Mononuclear cell (primary cell): ENCODE data around the gene SLC10A3. TPM values are rescaled to one million over a fixed set of nuclear protein-coding genes. Genes with fewer than 3 reads are reported as not detected.

Experiments used
- H3K27me3 ChIP-seq: 2 replicates; pipeline ENCODE4 v1.6.0; 2011; ENCODE audit warnings: low read length, control low read depth; ENCODE audit not compliant: insufficient read depth
- H3K4me1 ChIP-seq: 2 replicates; pipeline ENCODE4 v1.5.1; 2011; ENCODE audit warnings: mild to moderate bottlenecking, low read length, control low read depth; ENCODE audit not compliant: insufficient read depth
- H3K4me3 ChIP-seq: 2 replicates; pipeline ENCODE4 v1.5.1; 2011; ENCODE audit warnings: mild to moderate bottlenecking, low read length, moderate library complexity
- H3K9me3 ChIP-seq: 2 replicates; pipeline ENCODE4 v1.5.1; 2011; ENCODE audit warnings: low read depth, mild to moderate bottlenecking, control low read depth, low read length
- total RNA-seq: library from RNA; depleted of rRNA; stranded (reverse); fragments of >200 nt; gene quantifications from one replicate; pipeline ENCODE4 v1.2.3, GENCODE V29; 2012

SLC10A3 gene
- total RNA-seq, 1 donor: 15.0 TPM

GRCh38 chrX:154495472-154495922 is 5.1 kb upstream of the SLC10A3 start:
- H3K27me3 ChIP-seq: no peaks in the 10 kb centered on the region
- H3K4me1 ChIP-seq: peaks cover 6% of the 10 kb centered on the region
- no peaks in the 10 kb centered on the region for H3K9me3 ChIP-seq
- H3K4me3 ChIP-seq: no peak overlapping the region

DNA sequence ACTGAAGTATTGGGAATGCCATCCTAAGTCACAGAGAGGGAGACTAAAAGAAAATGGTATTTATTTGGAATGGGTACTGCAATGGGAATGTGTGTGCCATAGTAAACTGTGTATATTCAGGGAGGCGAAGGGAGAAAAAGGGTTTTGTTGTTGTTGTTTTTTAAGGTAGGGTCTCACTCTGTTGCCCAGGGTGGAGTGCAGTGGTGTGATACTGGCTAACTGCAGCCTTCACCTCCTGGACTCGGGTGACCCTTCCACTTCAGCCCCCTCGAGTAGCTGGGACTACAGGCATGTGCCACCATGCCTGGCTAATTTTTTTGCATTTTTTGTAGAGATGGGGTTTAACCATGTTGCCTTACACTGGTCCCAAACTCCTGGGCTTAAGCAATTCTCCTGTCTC is 4.3 kb upstream of the SLC10A3 start:
- peaks cover 8% of the 10 kb centered on the region for H3K4me1 ChIP-seq
- no peaks in the 10 kb centered on the region for H3K9me3 ChIP-seq

DNA sequence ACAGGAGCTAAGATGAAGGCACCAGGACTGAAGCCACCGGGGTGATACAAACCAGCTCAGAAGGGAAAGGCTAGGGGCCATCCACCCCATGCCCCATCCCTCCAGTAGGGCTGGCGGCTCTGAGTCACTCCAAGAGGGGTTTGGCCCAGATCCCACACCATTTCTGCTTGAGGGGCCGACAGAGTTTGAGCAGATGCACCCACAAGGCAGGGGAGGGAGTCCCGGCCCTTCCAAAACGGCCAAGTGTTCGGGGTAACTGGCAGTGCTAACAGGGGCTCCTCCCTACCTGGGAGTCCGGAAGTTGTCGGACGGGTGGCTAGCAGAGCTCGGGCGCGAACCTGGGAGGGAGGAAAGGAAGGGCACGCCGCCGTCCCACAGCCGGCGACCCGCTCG is 412 bp downstream of the SLC10A3 start:
- Histone ChIP-seq H3K4me1 (peaks cover 32% of the 10 kb centered on the region), H3K4me3 (peak overlapping the region; percentile 46), H3K9me3 (no peaks in the 10 kb centered on the region), H3K27me3 (no peaks in the 10 kb centered on the region)

More for the DNA sequence above, 4.3 kb upstream of the SLC10A3 start:
- Histone ChIP-seq H3K27me3 (no peaks in the 10 kb centered on the region), H3K4me3 (no peak overlapping the region)

- no peaks in the 10 kb centered on the region for H3K27me3 ChIP-seq
- H3K9me3 ChIP-seq: no peaks in the 10 kb centered on the region
- H3K4me1 ChIP-seq: peaks cover 40% of the 10 kb centered on the region
- no peak overlapping the region for H3K4me3 ChIP-seq
These were observed 1.2 kb downstream of the SLC10A3 start for GRCh38 chrX:154489182-154489581.

DNA sequence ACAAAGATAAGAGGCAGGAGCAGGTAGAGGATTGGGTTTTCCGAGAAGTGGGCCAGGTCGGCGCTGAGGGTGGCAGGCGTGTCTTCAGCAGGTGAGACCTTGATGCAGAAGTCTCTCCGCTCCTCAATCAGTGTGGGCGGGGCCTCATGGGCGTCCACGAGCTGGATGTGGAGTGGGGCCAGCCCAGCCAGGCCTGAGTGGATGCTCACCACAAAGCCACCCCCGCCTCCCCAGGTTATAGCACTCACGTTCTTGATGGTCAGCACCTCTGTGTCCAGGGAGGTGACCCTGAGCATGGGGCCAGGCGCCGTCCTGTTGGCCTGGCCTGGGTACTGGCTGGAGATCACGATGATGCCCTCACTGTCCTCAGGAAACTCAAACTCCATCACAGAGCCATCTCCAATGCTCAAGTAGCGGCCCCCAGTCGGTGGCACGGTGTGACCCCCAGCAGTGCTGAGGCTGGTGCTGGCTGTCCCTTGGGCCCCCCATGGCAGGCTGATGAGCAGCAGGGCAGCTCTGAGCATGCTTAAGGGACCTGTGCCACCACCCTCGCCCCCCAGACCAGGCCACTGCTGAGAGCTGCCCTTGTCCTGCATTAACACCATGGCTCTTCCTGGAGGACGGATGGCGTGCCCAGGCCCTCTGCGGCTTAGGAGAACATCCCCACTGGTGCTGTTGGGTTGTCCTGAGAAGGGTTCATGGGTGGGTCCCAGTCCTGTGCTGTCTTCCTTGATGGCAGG is 1.9 kb downstream of the SLC10A3 start:
- Histone ChIP-seq H3K4me3 (no peak overlapping the region), H3K4me1 (peaks cover 42% of the 10 kb centered on the region), H3K9me3 (no peaks in the 10 kb centered on the region), H3K27me3 (no peaks in the 10 kb centered on the region)

- H3K27me3 ChIP-seq: no peaks in the 10 kb centered on the region
- peaks cover 42% of the 10 kb centered on the region for H3K4me1 ChIP-seq
- no peak overlapping the region for H3K4me3 ChIP-seq
- no peaks in the 10 kb centered on the region for H3K9me3 ChIP-seq
These were observed 2.7 kb downstream of the SLC10A3 start for GRCh38 chrX:154487518-154488290.

DNA sequence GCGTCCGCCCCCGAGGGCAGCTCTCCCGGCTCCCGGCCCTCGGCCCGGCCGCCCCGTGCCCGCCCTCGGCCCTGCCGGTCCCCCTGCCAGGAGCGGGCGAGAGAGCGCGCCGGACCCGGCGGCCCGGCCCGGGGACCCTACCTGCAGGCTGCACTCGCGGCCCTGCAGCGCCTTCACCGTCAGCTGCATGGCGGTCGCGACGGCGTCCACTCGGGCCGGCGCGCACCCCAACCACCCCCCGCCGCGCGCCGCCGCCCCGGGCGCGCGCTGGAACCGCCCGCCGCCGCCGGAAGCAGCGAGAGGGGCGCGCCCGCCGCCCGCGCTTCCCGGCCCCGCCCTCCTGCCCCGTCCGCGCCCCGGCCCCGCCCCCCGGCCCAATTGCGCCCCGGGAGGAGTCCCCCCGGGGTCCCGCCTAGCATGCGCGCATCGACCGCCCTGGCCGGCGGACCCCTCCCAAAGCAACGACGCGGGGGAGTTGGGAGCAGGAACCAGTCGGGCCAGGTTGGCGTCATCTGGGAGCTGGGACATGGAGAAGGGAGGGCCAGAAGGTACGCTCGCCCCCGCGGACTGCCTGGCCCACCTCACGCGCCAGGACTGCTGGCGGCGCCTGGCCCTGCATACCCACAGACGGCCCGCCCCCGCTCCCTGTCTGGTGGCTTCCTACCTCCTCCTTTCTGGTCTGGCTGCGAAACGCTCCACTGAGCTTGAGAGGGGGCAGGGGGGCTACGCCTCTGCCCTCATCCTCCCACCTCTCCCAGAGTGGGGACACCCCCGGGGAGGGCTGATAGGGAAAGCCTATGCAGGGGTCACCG is 3.8 kb downstream of the SLC10A3 start, which contains the start of gene UBL4A:
Gene UBL4A, minus strand, starts transcription at position 220 of the 812 bp plus-strand sequence. Its CDS starts 31 bp downstream, at position 189.
- no peaks in the 10 kb centered on the region for H3K9me3 ChIP-seq
- H3K4me1 ChIP-seq: peaks cover 42% of the 10 kb centered on the region
- H3K27me3 ChIP-seq: no peaks in the 10 kb centered on the region
- peak within 1 kb of the TSS; percentile 55 for H3K4me3 ChIP-seq

GRCh38 chrX:154486052-154486395 is 4.4 kb downstream of the SLC10A3 start:
- H3K27me3 ChIP-seq: no peaks in the 10 kb centered on the region
- H3K9me3 ChIP-seq: no peaks in the 10 kb centered on the region
- H3K4me3 ChIP-seq: peak overlapping the region; percentile 55
- H3K4me1 ChIP-seq: peaks cover 38% of the 10 kb centered on the region

GRCh38 chrX:154485150-154486051 is 5.0 kb downstream of the SLC10A3 start:
- no peaks in the 10 kb centered on the region for H3K27me3 ChIP-seq
- no peaks in the 10 kb centered on the region for H3K9me3 ChIP-seq
- H3K4me3 ChIP-seq: peak overlapping the region; percentile 55
- H3K4me1 ChIP-seq: peaks cover 36% of the 10 kb centered on the region

- Histone ChIP-seq H3K4me1 (peaks cover 36% of the 10 kb centered on the region), H3K27me3 (no peaks in the 10 kb centered on the region), H3K4me3 (no peak overlapping the region), H3K9me3 (no peaks in the 10 kb centered on the region)
These were observed 5.9 kb downstream of the SLC10A3 start for GRCh38 chrX:154484255-154485149.

GRCh38 chrX:154483325-154483724 is 7.1 kb downstream of the SLC10A3 start:
- no peaks in the 10 kb centered on the region for H3K9me3 ChIP-seq
- H3K4me1 ChIP-seq: peaks cover 33% of the 10 kb centered on the region
- no peak overlapping the region for H3K4me3 ChIP-seq
- H3K27me3 ChIP-seq: no peaks in the 10 kb centered on the region

GRCh38 chrX:154482786-154483185 is 7.6 kb downstream of the SLC10A3 start:
- Histone ChIP-seq H3K9me3 (no peaks in the 10 kb centered on the region), H3K4me3 (no peak overlapping the region), H3K27me3 (no peaks in the 10 kb centered on the region), H3K4me1 (peaks cover 37% of the 10 kb centered on the region)

- peaks cover 34% of the 10 kb centered on the region for H3K4me1 ChIP-seq
- H3K9me3 ChIP-seq: no peaks in the 10 kb centered on the region
- H3K4me3 ChIP-seq: no peak overlapping the region
- H3K27me3 ChIP-seq: no peaks in the 10 kb centered on the region
These were observed 8.4 kb downstream of the SLC10A3 start for GRCh38 chrX:154481911-154482601.
